ENCODE results near the gene ST3GAL2. TPM values are rescaled to one million over a fixed set of nuclear protein-coding genes. Genes with fewer than 3 reads are reported as not detected.

ST3GAL2 gene
- total and polyA plus RNA-seq, 2 donors from 2014 or later: 10.6 to 28.6 TPM

- FAIRE-seq (no peak), DNase-seq (no peak)
- no peak for TF ChIP-seq CTCF (IDR thresholded peaks at IDR 0.05; ENCODE audit: borderline replicate concordance, extremely low read depth, insufficient read depth)
- peak overlapping the region; percentile 31 to 73 (median 42) for H3K4me3 ChIP-seq (ENCODE audit: low read length in 3 of 3)
- no peaks in the 10 kb centered on the region for H3K9me3 ChIP-seq (ENCODE audit: control insufficient read depth in 2 of 3, insufficient read depth in 1 of 3, low read length in 3 of 3)
- H3K4me1 ChIP-seq (ENCODE audit: control insufficient read depth in 2 of 3, insufficient read depth in 2 of 3, low read depth in 1 of 3, low read length in 3 of 3): peaks cover 0 to 6% (median 0%) of the 10 kb centered on the region in 3 donors
- peak overlapping the region in 1 of 2 donors; percentile 41 for H3K27ac ChIP-seq (ENCODE audit: low read depth in 2 of 2, low read length in 2 of 2)
- H3K36me3 ChIP-seq (ENCODE audit: control insufficient read depth in 2 of 3, insufficient read depth in 3 of 3, low read length in 3 of 3): peaks cover 0 to 2% (median 2%) of the 10 kb centered on the region in 3 donors
- H3K27me3 ChIP-seq (ENCODE audit: control insufficient read depth, insufficient read depth, low read length): no peaks in the 10 kb centered on the region
- peak overlapping the region in 1 of 3 donors; percentile 34 for H3K9ac ChIP-seq (ENCODE audit: low read length in 3 of 3)
- intact Hi-C loops (cut with DNase I): no loop called here
These were observed 57.1 kb downstream of the ST3GAL2 start for GRCh38 chr16:70381604-70382342.

GRCh38 chr16:70380919-70381603 is 57.8 kb downstream of the ST3GAL2 start:
- peaks cover 0 to 2% (median 2%) of the 10 kb centered on the region in 3 donors for H3K36me3 ChIP-seq (ENCODE audit: control insufficient read depth in 2 of 3, insufficient read depth in 3 of 3, low read length in 3 of 3)
- peak overlapping the region; percentile 11 to 77 (median 32) for H3K9ac ChIP-seq (ENCODE audit: low read length in 3 of 3)
- DNase-seq (peak; percentile 97 to 99 (median 98)), FAIRE-seq (peak; percentile 93)
- H3K4me1 ChIP-seq (ENCODE audit: control insufficient read depth in 2 of 3, insufficient read depth in 2 of 3, low read depth in 1 of 3, low read length in 3 of 3): peaks cover 0 to 6% (median 0%) of the 10 kb centered on the region in 3 donors
- no peaks in the 10 kb centered on the region for H3K9me3 ChIP-seq (ENCODE audit: control insufficient read depth in 2 of 3, insufficient read depth in 1 of 3, low read length in 3 of 3)
- TF ChIP-seq CTCF (IDR thresholded peaks at IDR 0.05; ENCODE audit: borderline replicate concordance, extremely low read depth, insufficient read depth): no peak
- peak overlapping the region; percentile 41 to 59 for H3K27ac ChIP-seq (ENCODE audit: low read depth in 2 of 2, low read length in 2 of 2)
- intact Hi-C loops (cut with DNase I): no loop called here
- H3K27me3 ChIP-seq (ENCODE audit: control insufficient read depth, insufficient read depth, low read length): no peaks in the 10 kb centered on the region
- peak overlapping the region; percentile 52 to 74 (median 53) for H3K4me3 ChIP-seq (ENCODE audit: low read length in 3 of 3)

- DNase-seq (peak in 4 of 5 donors; percentile 54 to 89 (median 60)), FAIRE-seq (no peak)
- intact Hi-C loops (cut with DNase I): no loop called here
- Histone ChIP-seq H3K27ac (ENCODE audit: low read depth in 2 of 2, low read length in 2 of 2) (peak overlapping the region; percentile 41 to 59), H3K27me3 (ENCODE audit: control insufficient read depth, insufficient read depth, low read length) (no peaks in the 10 kb centered on the region), H3K9ac (ENCODE audit: low read length in 3 of 3) (peak overlapping the region; percentile 32 to 77 (median 71)), H3K4me1 (ENCODE audit: control insufficient read depth in 2 of 3, insufficient read depth in 2 of 3, low read depth in 1 of 3, low read length in 3 of 3) (peaks cover 0 to 6% (median 0%) of the 10 kb centered on the region in 3 donors), H3K4me3 (ENCODE audit: low read length in 3 of 3) (peak overlapping the region; percentile 52 to 74 (median 53)), H3K36me3 (ENCODE audit: control insufficient read depth in 2 of 3, insufficient read depth in 3 of 3, low read length in 3 of 3) (peaks cover 0 to 2% (median 2%) of the 10 kb centered on the region in 3 donors), H3K9me3 (ENCODE audit: control insufficient read depth in 2 of 3, insufficient read depth in 1 of 3, low read length in 3 of 3) (no peaks in the 10 kb centered on the region)
- TF ChIP-seq CTCF (IDR thresholded peaks at IDR 0.05; ENCODE audit: borderline replicate concordance, extremely low read depth, insufficient read depth): no peak
These were observed 58.5 kb downstream of the ST3GAL2 start for GRCh38 chr16:70380248-70380918.
